H9 (cell line): ENCODE data around the gene PUM1. TPM values are rescaled to one million over a fixed set of nuclear protein-coding genes. Genes with fewer than 3 reads are reported as not detected.

Source experiments
- DNase-seq: peaks from one replicate; pipeline ENCODE4 v3.0.0-alpha.2; 2017
- H2AFZ ChIP-seq: one replicate; pipeline ENCODE4 v1.6.1; 2013; ENCODE audit warnings: mild to moderate bottlenecking, low read length, control low read depth, moderate library complexity
- H2AK5ac ChIP-seq: 2 replicates; pipeline ENCODE4 v1.6.1; 2013; ENCODE audit warnings: low read length, control low read depth, mixed read lengths; ENCODE audit not compliant: insufficient read length
- H2BK120ac ChIP-seq: one replicate; pipeline ENCODE4 v1.6.1; 2013; ENCODE audit warnings: low read depth, mild to moderate bottlenecking, low read length, control low read depth, inconsistent platforms; ENCODE audit not compliant: poor library complexity, severe bottlenecking
- H2BK12ac ChIP-seq: 2 replicates; pipeline ENCODE4 v1.6.1; 2013; ENCODE audit warnings: low read length, control low read depth, mixed read lengths, low read depth; ENCODE audit not compliant: insufficient read length
- H2BK15ac ChIP-seq: 2 replicates; pipeline ENCODE4 v1.6.1; 2013; ENCODE audit warnings: low read depth, low read length, control low read depth
- H2BK20ac ChIP-seq: one replicate; pipeline ENCODE4 v1.6.1; 2013; ENCODE audit warnings: low read depth, mild to moderate bottlenecking, low read length, control low read depth, inconsistent platforms; ENCODE audit not compliant: poor library complexity, severe bottlenecking
- H2BK5ac ChIP-seq: 2 replicates; pipeline ENCODE4 v1.6.1; 2013; ENCODE audit warnings: low read length, control low read depth, mixed read lengths; ENCODE audit not compliant: insufficient read length
- H3K14ac ChIP-seq: 2 replicates; pipeline ENCODE4 v1.6.1; 2013; ENCODE audit warnings: low read length, control low read depth; ENCODE audit not compliant: insufficient read depth
- H3K18ac ChIP-seq: 2 replicates; pipeline ENCODE4 v1.6.1; 2013; ENCODE audit warnings: low read depth, mild to moderate bottlenecking, mixed read lengths, low read length, control low read depth; ENCODE audit not compliant: insufficient read length
- H3K23ac ChIP-seq: 2 replicates; pipeline ENCODE4 v1.6.1; 2013; ENCODE audit warnings: low read length, control low read depth, mixed read lengths, low read depth; ENCODE audit not compliant: insufficient read length
- H3K23me2 ChIP-seq: 2 replicates; pipeline ENCODE4 v1.6.1; 2013; ENCODE audit warnings: low read depth, mild to moderate bottlenecking, mixed read lengths, low read length, control low read depth; ENCODE audit not compliant: insufficient read length, poor library complexity, severe bottlenecking
- H3K27ac ChIP-seq: 2 replicates; pipeline ENCODE4 v1.5.1; 2013; ENCODE audit warnings: low read length, control low read depth, mixed read lengths, low read depth; ENCODE audit not compliant: insufficient read length
- H3K27me3 ChIP-seq: 2 replicates; pipeline ENCODE4 v1.6.1; 2013; ENCODE audit warnings: low read length, control low read depth, inconsistent platforms; ENCODE audit not compliant: insufficient read depth
- H3K4ac ChIP-seq: 2 replicates; pipeline ENCODE4 v1.6.1; 2013; ENCODE audit warnings: low read depth, mild to moderate bottlenecking, control low read depth, inconsistent platforms, low read length, moderate library complexity
- H3K4me1 ChIP-seq: 2 replicates; pipeline ENCODE4 v1.6.1; 2013; ENCODE audit warnings: low read length, control low read depth, inconsistent platforms; ENCODE audit not compliant: insufficient read depth
- H3K4me2 ChIP-seq: 2 replicates; pipeline ENCODE4 v1.6.1; 2013; ENCODE audit warnings: low read length, control low read depth, mixed read lengths; ENCODE audit not compliant: insufficient read length, insufficient read depth
- H3K56ac ChIP-seq: 2 replicates; pipeline ENCODE4 v1.6.1; 2013; ENCODE audit warnings: low read depth, mild to moderate bottlenecking, mixed read lengths, low read length, control low read depth; ENCODE audit not compliant: insufficient read length
- H3K79me1 ChIP-seq: 2 replicates; pipeline ENCODE4 v1.6.1; 2013; ENCODE audit warnings: low read depth, mild to moderate bottlenecking, moderate library complexity, low read length, control low read depth, inconsistent platforms; ENCODE audit not compliant: insufficient read depth, poor library complexity, severe bottlenecking
- H3K79me2 ChIP-seq: 2 replicates; pipeline ENCODE4 v1.6.1; 2013; ENCODE audit warnings: low read length, control low read depth, inconsistent platforms; ENCODE audit not compliant: insufficient read depth
- H3K9ac ChIP-seq: 2 replicates; pipeline ENCODE4 v1.6.1; 2013; ENCODE audit warnings: low read length, control low read depth, mixed read lengths; ENCODE audit not compliant: insufficient read length; ENCODE audit errors: extremely low read depth
- H3K9me3 ChIP-seq: one replicate; pipeline ENCODE4 v1.6.1; 2013; ENCODE audit warnings: low read depth, low read length, inconsistent platforms; ENCODE audit not compliant: control insufficient read depth
- H3T11ph ChIP-seq: one replicate; pipeline ENCODE4 v1.6.1; 2013; ENCODE audit warnings: mild to moderate bottlenecking, low read length, control low read depth, inconsistent platforms
- H4K20me1 ChIP-seq: one replicate; pipeline ENCODE4 v1.6.1; 2013; ENCODE audit not compliant: control insufficient read depth, insufficient read length, insufficient read depth
- H4K5ac ChIP-seq: 2 replicates; pipeline ENCODE4 v1.6.1; 2013; ENCODE audit warnings: low read depth, mild to moderate bottlenecking, mixed read lengths, low read length, control low read depth; ENCODE audit not compliant: insufficient read length
- H4K8ac ChIP-seq: replicated peaks from 2 replicates; pipeline ENCODE4 v1.6.1; 2013; ENCODE audit warnings: low read length, control low read depth, mixed read lengths, low read depth; ENCODE audit not compliant: insufficient read length
- H4K91ac ChIP-seq: 2 replicates; pipeline ENCODE4 v1.6.1; 2013; ENCODE audit warnings: low read depth, mild to moderate bottlenecking, moderate library complexity, mixed read lengths, low read length, control low read depth; ENCODE audit not compliant: insufficient read length
- H3K27ac Mint-ChIP-seq, 3 experiments: 2 replicates in 2 of 3; 3 replicates in 1 of 3; pipeline ENCODE4 v1.8.0; 2020 to 2021; ENCODE audit warnings: mixed read lengths in 3 of 3, mild to moderate bottlenecking in 1 of 3, moderate library complexity in 1 of 3
- H3K27me3 Mint-ChIP-seq: 2 replicates; pipeline ENCODE4 v1.8.0; 2021; ENCODE audit warnings: low read depth, mild to moderate bottlenecking, moderate library complexity, mixed read lengths
- H3K36me3 Mint-ChIP-seq, 3 experiments: 2 replicates in 2 of 3; 3 replicates in 1 of 3; pipeline ENCODE4 v1.8.0; 2020 to 2021; ENCODE audit warnings: low read depth in 3 of 3, mixed read lengths in 3 of 3; ENCODE audit not compliant: insufficient read depth in 1 of 3
- H3K4me1 Mint-ChIP-seq, 2 experiments: 2 replicates each; pipeline ENCODE4 v1.8.0; 2020; ENCODE audit warnings: mixed read lengths in 2 of 2
- H3K4me3 Mint-ChIP-seq, 2 experiments: 2 replicates in 1 of 2; 3 replicates in 1 of 2; pipeline ENCODE4 v1.8.0; 2020 to 2021; ENCODE audit warnings: mild to moderate bottlenecking in 2 of 2, mixed read lengths in 2 of 2, moderate library complexity in 1 of 2
- H3K9me3 Mint-ChIP-seq, 2 experiments: 2 replicates in 1 of 2; 3 replicates in 1 of 2; pipeline ENCODE4 v1.8.0; 2020; ENCODE audit warnings: mild to moderate bottlenecking in 2 of 2, mixed read lengths in 2 of 2, moderate library complexity in 1 of 2
- CTCF ChIP-seq: fragments of 200-600 bp; sonication (generic); conservative IDR thresholded peaks from 3 replicates; pipeline ENCODE4 v1.8.0; 2021; ENCODE audit warnings: antibody characterized with exemption, mild to moderate bottlenecking
- WGBS: extraction: QIAGEN DNeasy Blood & Tissue Kit; methylation state at CpG from one replicate; pipeline ENCODE4 v1.1.7; 2013; ENCODE audit warnings: missing lambda C conversion rate, low lambda C conversion rate, mixed read lengths; ENCODE audit not compliant: insufficient read length; ENCODE audit errors: extremely low coverage; 5-methylcytosine and 5-hydroxymethylcytosine counted together
- total RNA-seq: library from RNA; stranded (reverse); gene quantifications from 2 replicates; pipeline ENCODE4 v1.2.1, GENCODE V29; 2021

Gene PUM1
- total RNA-seq, 1 experiment from 2014 or later = 164 TPM

- Histone ChIP-seq H3K23me2 (no peaks in the 10 kb centered on the region), H3T11ph (no peak overlapping the region), H3K9me3 (no peaks in the 10 kb centered on the region), H4K20me1 (no peaks in the 10 kb centered on the region), H2BK5ac (no peak overlapping the region), H2AFZ (no peak overlapping the region), H3K4me1 (no peaks in the 10 kb centered on the region), H3K14ac (no peak overlapping the region), H3K56ac (no peak overlapping the region), H4K5ac (no peak overlapping the region), H2BK12ac (no peak overlapping the region), H3K27me3 (no peaks in the 10 kb centered on the region), H2BK15ac (no peak overlapping the region), H2BK120ac (no peak overlapping the region), H3K79me1 (peaks cover 4% of the 10 kb centered on the region), H3K27ac (no peak overlapping the region), H4K91ac (no peak overlapping the region), H2BK20ac (no peak overlapping the region), H3K23ac (no peak overlapping the region), H2AK5ac (no peak overlapping the region), H3K9ac (no peak overlapping the region), H4K8ac (no peak overlapping the region), H3K4ac (no peak overlapping the region), H3K18ac (no peak overlapping the region), H3K4me2 (no peak overlapping the region), H3K79me2 (peaks cover 18% of the 10 kb centered on the region)
- WGBS = no CpG with 5 or more reads among the region's 1 CpG
- Mint-ChIP-seq H3K36me3 (peaks cover 19 to 52% (median 36%) of the 10 kb centered on the region in 3 experiments; a peak in 6 of 7 replicates), H3K4me1 (peaks cover 49 to 50% of the 10 kb centered on the region in 2 experiments), H3K27me3 (no peaks in the 10 kb centered on the region), H3K27ac (peak overlapping the region in 1 of 3 experiments; percentile 57; a peak in 1 of 7 replicates), H3K9me3 (no peaks in the 10 kb centered on the region), H3K4me3 (no peak overlapping the region)
- DNase-seq = no peak
- TF ChIP-seq CTCF = no peak
These were observed 77.5 kb downstream of the PUM1 start for GRCh38 chr1:30988045-30988444.
